WERI-Rb-1 (cell line): ENCODE measurements around the gene CHTF18.

Source experiments
- DNase-seq: peaks from one replicate; pipeline ENCODE4 v3.0.0-alpha.2; 2020
- H3K27ac ChIP-seq: fragments of 250-450 bp; sonication (Bioruptor Pico); 2 replicates; pipeline ENCODE4 v1.5.1; 2020; ENCODE audit warnings: mild to moderate bottlenecking, moderate library complexity
- H3K27me3 ChIP-seq: fragments of 250-450 bp; sonication (Bioruptor Pico); 2 replicates; pipeline ENCODE4 v1.5.1; 2021; ENCODE audit warnings: mild to moderate bottlenecking, low read depth, moderate library complexity; ENCODE audit not compliant: insufficient read depth, severe bottlenecking
- H3K36me3 ChIP-seq: fragments of 250-450 bp; sonication (Bioruptor Pico); 2 replicates; pipeline ENCODE4 v1.5.1; 2020; ENCODE audit warnings: mild to moderate bottlenecking, moderate library complexity
- H3K4me3 ChIP-seq: 2 replicates; pipeline ENCODE4 v1.5.1; 2011; ENCODE audit warnings: low read depth, mild to moderate bottlenecking, control low read depth, low read length
- H3K9me3 ChIP-seq: fragments of 250-450 bp; sonication (Bioruptor Pico); 2 replicates; pipeline ENCODE4 v1.5.1; 2021; ENCODE audit warnings: mild to moderate bottlenecking, moderate library complexity; ENCODE audit not compliant: severe bottlenecking
- TF ChIP-seq, protein P1 (sequence below): IDR thresholded peaks from 2 replicates; pipeline ENCODE4 v1.5.1; 2011; ENCODE audit warnings: low read depth, mild to moderate bottlenecking, control low read depth, inconsistent platforms, low read length

Gene CHTF18

DNA sequence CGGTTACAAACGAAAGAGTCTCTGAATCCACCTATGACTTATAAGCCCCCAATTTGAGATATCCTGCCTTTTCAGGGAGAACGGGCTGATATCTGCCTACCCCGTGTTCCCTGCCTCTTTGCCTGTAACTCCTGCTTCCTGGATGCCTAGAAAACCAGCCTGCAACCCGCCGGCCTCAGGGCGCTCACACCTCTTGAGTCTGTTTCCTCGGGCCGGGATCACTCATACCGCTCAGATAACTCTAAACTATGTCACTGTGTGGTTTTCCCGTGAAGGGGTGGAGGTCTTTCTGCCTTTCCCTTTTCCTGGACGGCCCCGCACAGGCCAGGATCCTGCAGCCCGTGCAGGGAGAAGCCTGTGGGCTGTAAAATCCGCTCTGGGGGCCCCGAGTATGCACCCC, 10.6 kb upstream of the CHTF18 start:
- no peaks in the 10 kb centered on the region for H3K36me3 ChIP-seq
- TF ChIP-seq, protein P1, sequence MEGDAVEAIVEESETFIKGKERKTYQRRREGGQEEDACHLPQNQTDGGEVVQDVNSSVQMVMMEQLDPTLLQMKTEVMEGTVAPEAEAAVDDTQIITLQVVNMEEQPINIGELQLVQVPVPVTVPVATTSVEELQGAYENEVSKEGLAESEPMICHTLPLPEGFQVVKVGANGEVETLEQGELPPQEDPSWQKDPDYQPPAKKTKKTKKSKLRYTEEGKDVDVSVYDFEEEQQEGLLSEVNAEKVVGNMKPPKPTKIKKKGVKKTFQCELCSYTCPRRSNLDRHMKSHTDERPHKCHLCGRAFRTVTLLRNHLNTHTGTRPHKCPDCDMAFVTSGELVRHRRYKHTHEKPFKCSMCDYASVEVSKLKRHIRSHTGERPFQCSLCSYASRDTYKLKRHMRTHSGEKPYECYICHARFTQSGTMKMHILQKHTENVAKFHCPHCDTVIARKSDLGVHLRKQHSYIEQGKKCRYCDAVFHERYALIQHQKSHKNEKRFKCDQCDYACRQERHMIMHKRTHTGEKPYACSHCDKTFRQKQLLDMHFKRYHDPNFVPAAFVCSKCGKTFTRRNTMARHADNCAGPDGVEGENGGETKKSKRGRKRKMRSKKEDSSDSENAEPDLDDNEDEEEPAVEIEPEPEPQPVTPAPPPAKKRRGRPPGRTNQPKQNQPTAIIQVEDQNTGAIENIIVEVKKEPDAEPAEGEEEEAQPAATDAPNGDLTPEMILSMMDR, result no peak
- no peak overlapping the region for H3K4me3 ChIP-seq
- H3K27ac ChIP-seq, result no peak overlapping the region
- DNase-seq, result no peak
- no peaks in the 10 kb centered on the region for H3K27me3 ChIP-seq
- no peaks in the 10 kb centered on the region for H3K9me3 ChIP-seq

DNA sequence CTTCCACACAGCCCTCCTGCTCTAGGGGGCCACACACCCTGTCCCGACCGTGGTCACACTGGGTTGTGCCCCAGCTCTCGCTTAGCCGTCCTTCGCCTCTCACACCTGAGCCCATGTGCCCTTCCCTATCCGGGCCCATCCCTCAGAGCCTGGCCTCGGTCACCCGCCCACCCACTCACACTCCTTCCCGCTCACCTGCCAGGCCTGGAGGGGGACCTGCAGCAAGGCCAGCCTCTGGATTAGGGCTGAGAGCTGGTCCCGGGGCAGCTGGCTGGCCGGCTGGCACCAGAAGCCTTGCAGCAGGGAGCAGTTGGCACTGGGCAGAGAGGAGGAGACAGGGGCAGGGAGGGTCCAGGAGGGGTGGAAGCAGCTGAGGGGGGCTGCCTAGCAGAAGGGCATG, 10.0 kb upstream of the CHTF18 start:
- Histone ChIP-seq H3K27me3 (no peaks in the 10 kb centered on the region), H3K4me3 (no peak overlapping the region)
- TF ChIP-seq, protein P1, result no peak

DNA sequence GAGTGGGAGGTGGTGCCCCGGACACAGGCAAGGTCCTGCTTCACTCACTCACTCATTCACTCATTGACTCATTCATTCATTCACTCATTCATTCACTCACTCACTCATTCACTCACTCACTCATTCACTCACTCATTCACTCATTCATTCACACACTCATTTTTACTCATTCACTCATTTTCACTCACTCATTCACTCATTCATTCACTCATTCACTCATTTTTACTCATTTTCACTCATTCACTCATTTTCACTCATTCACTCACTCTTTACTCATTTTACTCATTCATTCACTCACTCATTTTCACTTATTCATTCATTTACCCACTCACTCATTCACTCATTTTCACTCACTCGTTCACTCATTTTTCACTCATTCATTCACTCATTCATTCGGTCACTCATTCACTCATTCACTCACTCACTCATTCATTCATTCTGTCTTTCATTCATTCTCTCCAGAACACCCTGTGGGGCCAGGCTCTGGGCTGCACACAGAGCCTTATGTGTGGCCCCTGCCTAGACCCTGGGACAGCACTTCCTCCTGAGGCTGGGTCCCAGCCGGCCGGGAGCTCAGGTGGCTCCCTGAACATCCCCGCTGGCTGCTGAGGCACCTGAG, 9.4 kb upstream of the CHTF18 start:
- no peak overlapping the region for H3K27ac ChIP-seq
- TF ChIP-seq, protein P1, result no peak
- no peak overlapping the region for H3K4me3 ChIP-seq
- DNase-seq, result no peak
- H3K9me3 ChIP-seq, result no peaks in the 10 kb centered on the region
- no peaks in the 10 kb centered on the region for H3K27me3 ChIP-seq
- no peaks in the 10 kb centered on the region for H3K36me3 ChIP-seq

More for the DNA sequence above, 10.0 kb upstream of the CHTF18 start:
- DNase-seq, result no peak
- Histone ChIP-seq H3K27ac (no peak overlapping the region), H3K9me3 (no peaks in the 10 kb centered on the region), H3K36me3 (no peaks in the 10 kb centered on the region)

DNA sequence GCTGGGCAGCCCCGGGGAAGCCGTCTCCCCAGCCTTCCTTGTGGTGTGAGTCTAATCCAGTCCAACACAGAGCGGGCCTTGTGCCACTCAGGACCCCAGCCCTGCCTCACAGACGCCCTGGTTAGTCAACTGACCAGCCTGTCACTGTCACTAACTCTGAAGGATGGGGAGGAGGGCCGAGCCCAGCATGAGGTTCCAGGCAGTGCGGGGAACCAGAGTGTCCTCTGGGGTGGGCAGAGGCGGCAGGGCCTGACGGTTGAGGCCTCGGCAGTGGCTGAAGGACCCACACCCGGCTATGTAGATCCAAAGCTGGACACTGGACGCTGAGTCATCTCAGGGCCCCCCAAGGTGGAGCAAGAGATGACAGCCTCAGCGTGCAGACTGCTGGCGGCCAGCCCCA, 8.9 kb upstream of the CHTF18 start:
- TF ChIP-seq, protein P1, result no peak
- H3K27me3 ChIP-seq, result no peaks in the 10 kb centered on the region

DNA sequence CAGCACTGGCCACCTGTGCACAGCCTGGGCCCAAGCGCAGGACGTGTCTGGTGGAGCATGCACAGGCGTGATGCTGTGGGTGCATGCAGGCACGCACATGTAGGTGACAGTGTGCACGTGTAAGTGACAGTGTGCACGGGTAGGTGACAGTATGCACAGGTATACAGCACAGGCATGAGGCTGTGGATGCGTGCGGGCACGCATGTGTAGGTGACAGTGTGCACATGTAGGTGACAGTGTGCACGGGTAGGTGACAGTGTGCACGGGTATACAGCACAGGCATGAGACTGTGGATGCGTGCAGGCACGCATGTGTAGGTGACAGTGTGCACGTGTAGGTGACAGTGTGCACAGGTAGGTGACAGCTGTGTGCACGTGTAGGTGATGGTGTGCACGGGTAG, 8.1 kb upstream of the CHTF18 start:
- Histone ChIP-seq H3K9me3 (no peaks in the 10 kb centered on the region), H3K27me3 (no peaks in the 10 kb centered on the region), H3K4me3 (no peak overlapping the region), H3K27ac (no peak overlapping the region), H3K36me3 (peaks cover 7% of the 10 kb centered on the region; the same call in 1 of the 2 replicates)
- TF ChIP-seq, protein P1, result no peak
- no peak for DNase-seq

More for the DNA sequence above, 8.9 kb upstream of the CHTF18 start:
- no peaks in the 10 kb centered on the region for H3K9me3 ChIP-seq
- no peaks in the 10 kb centered on the region for H3K36me3 ChIP-seq
- DNase-seq, result no peak
- no peak overlapping the region for H3K27ac ChIP-seq
- H3K4me3 ChIP-seq, result no peak overlapping the region

DNA sequence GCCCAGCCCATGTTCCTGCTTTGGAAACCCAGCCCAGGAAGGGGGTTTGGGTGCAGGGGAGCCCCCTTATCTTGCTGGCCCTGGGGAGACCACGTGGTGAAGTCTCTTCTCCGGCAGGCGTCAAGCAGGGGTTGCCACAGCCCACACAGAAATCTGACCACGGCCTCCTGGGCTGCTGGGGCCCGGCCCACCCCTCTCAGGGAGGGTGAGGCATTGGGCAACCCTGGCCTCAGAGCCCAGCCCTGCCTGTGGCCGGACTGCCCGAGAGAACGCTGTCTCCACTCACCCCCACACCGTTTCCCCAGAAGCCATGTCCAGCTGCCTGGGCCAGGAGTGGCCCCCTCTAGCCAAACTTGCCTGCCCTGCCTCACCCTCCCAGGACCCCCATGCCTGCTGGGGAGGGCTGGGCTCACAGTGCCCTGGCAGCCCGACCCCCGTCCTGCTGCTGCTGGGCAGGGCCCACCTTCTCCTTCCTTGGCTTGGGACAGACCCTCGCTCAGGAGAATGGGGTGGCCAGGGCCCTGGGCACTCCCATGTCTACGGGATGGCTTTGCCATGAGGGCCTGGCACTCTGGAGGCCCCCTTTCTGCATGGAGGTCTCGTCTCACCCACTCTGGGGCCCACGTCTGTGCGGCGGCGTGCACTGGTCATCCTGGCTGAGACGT, 6.9 kb upstream of the CHTF18 start:
- Histone ChIP-seq H3K36me3 (peaks cover 16% of the 10 kb centered on the region), H3K27me3 (no peaks in the 10 kb centered on the region), H3K27ac (no peak overlapping the region), H3K4me3 (no peak overlapping the region), H3K9me3 (no peaks in the 10 kb centered on the region)
- TF ChIP-seq, protein P1, result no peak
- no peak for DNase-seq
